ENCODE results near the gene HSPB1.

DNA sequence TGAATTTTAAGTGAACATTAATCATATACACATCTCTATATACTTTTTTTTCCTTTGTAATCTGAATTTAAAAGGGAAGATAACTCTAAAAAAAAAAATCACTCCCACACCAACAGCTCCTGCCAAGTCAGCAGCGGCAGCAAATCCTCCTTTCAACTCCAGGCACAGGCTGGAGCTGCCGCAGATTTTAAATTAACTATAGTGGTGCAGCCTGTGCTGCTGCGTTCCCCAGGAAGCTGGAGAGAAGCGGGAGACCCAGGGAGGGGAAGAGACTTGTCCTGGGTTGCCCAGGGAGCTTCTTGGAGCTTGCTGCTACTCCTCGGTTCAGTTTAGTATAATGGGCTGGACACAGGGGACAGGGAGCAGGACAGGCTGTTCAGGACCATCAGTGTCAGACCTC, 32.6 kb upstream of the HSPB1 start:
- TF ChIP-seq POLR2A (IDR thresholded peaks at IDR 0.05; ENCODE audit: low read depth, low read length) = no peak
- no peak for TF ChIP-seq POLR2AphosphoS5 (IDR thresholded peaks at IDR 0.05; ENCODE audit: low read depth, low read length)
- TF ChIP-seq POU2F2 (IDR thresholded peaks at IDR 0.05; ENCODE audit: low read depth, low read length) = no peak
- no peak for TF ChIP-seq SPI1 (IDR thresholded peaks at IDR 0.05; ENCODE audit: low read depth, low read length)

Measured in GM12891 (cell line).